A375 (cell line): ENCODE measurements around the gene SYCN. TPM values are rescaled to one million over a fixed set of nuclear protein-coding genes. Genes with fewer than 3 reads are reported as not detected.

Experiments
- total RNA-seq: library from RNA; depleted of rRNA; stranded (reverse); fragments of >200 nt; shearing (Covaris generic); gene quantifications from 2 replicates; pipeline ENCODE4 v1.2.3, GENCODE V29; 2014; rRNA removed

SYCN gene, protein sequence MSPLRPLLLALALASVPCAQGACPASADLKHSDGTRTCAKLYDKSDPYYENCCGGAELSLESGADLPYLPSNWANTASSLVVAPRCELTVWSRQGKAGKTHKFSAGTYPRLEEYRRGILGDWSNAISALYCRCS
- total RNA-seq = not detected in 2 replicates

DNA sequence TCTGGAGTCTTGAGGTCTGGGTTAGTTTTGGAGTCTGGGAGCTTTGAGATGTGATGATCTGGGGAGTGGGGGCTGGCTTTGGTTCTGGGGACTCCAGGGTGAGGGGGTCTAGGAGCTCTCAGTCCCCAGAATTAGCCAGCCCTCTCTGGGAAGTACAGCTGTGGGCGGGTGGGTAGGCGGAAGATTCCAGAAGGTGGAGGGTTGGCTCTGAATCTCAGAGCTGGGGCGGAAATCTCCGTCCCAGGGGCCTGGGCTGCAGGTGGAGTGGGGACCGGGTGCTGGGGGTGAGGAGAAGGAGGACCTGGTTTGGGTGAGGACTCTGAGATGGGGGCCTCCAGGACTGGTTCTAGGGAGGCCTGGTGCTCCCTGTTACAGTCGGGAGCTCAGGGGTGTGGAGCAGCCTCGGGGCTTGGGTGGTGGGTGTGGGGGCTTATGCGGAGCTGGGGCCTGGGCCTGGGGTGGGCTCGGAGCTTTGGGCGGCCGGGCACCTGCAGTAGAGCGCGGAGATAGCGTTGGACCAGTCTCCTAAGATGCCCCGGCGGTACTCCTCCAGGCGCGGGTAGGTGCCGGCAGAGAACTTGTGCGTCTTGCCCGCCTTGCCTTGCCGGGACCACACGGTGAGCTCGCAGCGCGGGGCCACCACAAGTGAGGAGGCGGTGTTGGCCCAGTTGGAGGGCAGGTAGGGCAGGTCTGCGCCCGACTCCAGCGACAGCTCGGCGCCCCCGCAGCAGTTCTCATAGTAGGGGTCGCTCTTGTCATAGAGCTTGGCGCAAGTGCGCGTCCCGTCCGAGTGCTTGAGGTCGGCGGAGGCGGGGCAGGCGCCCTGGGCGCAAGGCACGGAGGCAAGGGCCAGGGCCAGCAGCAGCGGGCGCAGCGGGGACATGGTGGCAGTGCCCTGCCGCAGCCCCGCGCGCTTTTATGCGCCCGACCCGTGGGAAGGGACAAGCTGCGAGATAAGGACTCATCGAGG lies at the start of gene SYCN:
TSS of gene SYCN (minus strand) at position 892 of the 970 bp plus-strand sequence. CDS start at position 883, 9 bp downstream.

DNA sequence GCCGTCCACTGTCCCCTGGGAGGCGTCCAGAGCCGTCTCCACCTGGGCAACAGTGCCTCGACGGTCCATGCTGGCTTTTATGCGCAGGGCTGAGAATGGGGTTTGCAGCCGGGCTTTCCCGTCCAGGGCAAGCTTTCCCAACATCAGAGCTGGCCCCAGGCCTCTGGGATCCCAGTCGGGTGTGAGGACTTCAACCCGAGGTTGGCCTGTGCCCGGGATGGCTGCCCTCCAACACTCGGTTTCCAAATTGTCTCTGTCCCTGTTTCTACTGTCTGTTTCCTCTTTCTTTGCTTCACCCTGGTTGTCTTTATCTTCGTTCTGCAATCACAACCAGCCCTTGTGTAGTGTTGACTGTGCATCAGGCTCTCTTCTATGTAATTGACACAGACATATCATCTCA lies 44.7 kb upstream of the SYCN start, which contains the start of gene IFNL4:
TSS of gene IFNL4 (minus strand) at position 51 of the 400 bp plus-strand sequence.

DNA sequence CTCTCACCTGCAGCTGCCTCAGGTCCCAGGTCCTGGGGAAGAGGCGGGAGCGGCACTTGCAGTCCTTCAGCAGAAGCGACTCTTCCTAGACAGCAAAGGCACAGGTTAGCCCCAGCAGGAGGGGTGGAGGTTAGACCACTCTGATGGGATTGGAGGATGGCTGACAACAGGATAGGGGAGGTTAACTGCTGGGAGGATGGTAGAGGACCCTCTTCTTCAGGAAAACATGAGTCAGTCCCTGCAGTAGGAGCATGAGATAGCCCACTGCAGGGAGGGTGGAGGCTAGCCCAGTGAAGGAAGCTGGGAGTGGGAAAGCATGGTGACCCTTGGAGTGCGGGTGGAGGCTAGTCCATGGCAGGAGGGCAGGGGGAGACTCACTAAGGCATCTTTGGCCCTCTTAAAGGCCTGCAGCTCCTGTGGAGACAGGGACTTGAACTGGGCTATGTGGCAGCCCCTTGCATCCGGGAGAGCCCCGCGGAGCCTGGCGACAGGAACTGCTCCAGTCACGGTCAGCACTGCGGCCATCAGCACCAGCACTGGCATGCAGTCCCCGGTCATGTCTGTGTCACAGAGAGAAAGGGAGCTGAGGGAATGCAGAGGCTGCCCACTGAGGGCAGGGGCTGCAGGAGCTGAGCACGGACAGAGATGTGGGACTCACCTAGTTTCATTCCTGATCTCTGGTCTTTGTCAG lies 40.5 kb upstream of the SYCN start, which contains the start of gene IFNL3:
TSS of gene IFNL3 (minus strand) at position 597 of the 691 bp plus-strand sequence. CDS start at position 558, 39 bp downstream.

DNA sequence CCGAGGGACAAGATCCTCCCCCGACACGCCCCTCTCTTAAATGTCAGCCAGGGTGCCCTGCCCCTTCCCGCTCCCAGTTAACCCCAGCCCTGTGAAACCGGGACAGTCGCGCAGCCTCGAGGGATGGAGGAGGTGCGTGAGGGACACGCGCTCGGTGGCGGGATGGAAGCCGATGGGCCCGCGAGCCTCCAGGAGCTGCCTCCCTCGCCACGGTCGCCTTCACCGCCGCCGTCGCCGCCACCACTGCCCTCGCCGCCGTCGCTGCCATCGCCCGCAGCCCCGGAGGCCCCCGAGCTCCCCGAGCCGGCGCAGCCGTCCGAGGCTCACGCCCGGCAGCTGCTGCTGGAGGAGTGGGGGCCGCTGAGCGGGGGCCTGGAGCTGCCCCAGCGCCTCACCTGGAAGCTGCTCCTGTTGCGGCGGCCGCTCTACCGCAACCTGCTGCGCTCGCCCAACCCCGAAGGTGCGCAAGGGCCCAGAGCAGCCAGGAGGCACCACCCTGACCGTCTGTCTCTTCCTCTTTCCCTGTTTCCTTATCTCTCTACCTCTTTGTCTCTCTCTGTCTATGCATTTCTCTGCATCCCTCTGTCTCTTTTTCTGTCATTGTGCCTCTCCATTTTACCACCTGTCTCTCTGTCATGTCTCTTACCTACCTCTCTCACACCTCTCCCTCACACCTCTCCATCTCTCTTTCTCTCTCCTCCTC lies 7.1 kb downstream of the SYCN start, which contains the start of gene NCCRP1:
TSS of gene NCCRP1 (plus strand) at position 105 of the 703 bp plus-strand sequence. CDS start at position 124, 19 bp downstream.

Other genes with a start within 250 kb of the SYCN start
- 23.3 and 31.7 TPM in 2 replicates for gene FBXO17, start 228.5 kb downstream of the SYCN start, total RNA-seq
- gene FBXO27, start 171.7 kb downstream of the SYCN start, total RNA-seq = 12.2 and 21.4 TPM in 2 replicates
- not detected in 2 replicates for gene ACP7, start 119.9 kb downstream of the SYCN start, total RNA-seq
- 8.4 and 13.1 TPM in 2 replicates for gene PAK4, start 78.5 kb downstream of the SYCN start, total RNA-seq
- gene NCCRP1, start 7.3 kb downstream of the SYCN start, total RNA-seq = not detected in 2 replicates
- not detected in 2 replicates for gene IFNL3, start 40.7 kb upstream of the SYCN start, total RNA-seq
- not detected in 2 replicates for gene IFNL4, start 44.6 kb upstream of the SYCN start, total RNA-seq
- not detected in 2 replicates for gene IFNL2, start 64.1 kb upstream of the SYCN start, total RNA-seq
- not detected in 2 replicates for gene IFNL1, start 92.1 kb upstream of the SYCN start, total RNA-seq
- gene LRFN1, start 116.6 kb upstream of the SYCN start, total RNA-seq = 2.1 and 2.9 TPM in 2 replicates
- 1.0 and 1.1 TPM in 2 replicates for gene GMFG, start 131.8 kb upstream of the SYCN start, total RNA-seq
- 73.5 and 85.9 TPM in 2 replicates for gene SAMD4B, start 138.2 kb upstream of the SYCN start, total RNA-seq
- gene PAF1, start 186.8 kb upstream of the SYCN start, total RNA-seq = 50.4 and 55.1 TPM in 2 replicates
- gene MED29, start 187.1 kb upstream of the SYCN start, total RNA-seq = 25.3 and 27.4 TPM in 2 replicates
- gene ZFP36, start 202.6 kb upstream of the SYCN start, total RNA-seq = 3.4 and 8.8 TPM in 2 replicates
- 20.6 and 25.9 TPM in 2 replicates for gene PLEKHG2, start 208.4 kb upstream of the SYCN start, total RNA-seq
- 587 and 846 TPM in 2 replicates for gene RPS16, start 231.7 kb upstream of the SYCN start, total RNA-seq
- gene SUPT5H, start 241.3 kb upstream of the SYCN start, total RNA-seq = 103 and 121 TPM in 2 replicates